Measurements from ENCODE around the gene HSD17B2.
"Not testable (repeated sequence)": the region's sequence is repeated elsewhere in the genome, so short reads cannot be mapped to it uniquely, and the experiment has no call there.

HSD17B2 gene

GRCh38 chr16:82083710-82084353 lies 48.8 kb downstream of the HSD17B2 start:
- no peak for DNase-seq

GRCh38 chr16:82085011-82085779 lies 50.1 kb downstream of the HSD17B2 start:
- no peak for DNase-seq

- DNase-seq = no peak
Observed at GRCh38 chr16:82088483-82088882, 53.4 kb downstream of the HSD17B2 start.

- DNase-seq = no peak
Observed at GRCh38 chr16:82091241-82091640, 56.2 kb downstream of the HSD17B2 start.

GRCh38 chr16:82092711-82093110 lies 57.7 kb downstream of the HSD17B2 start:
- DNase-seq = no peak

GRCh38 chr16:82093666-82094300 lies 58.7 kb downstream of the HSD17B2 start:
- DNase-seq = no peak

- DNase-seq = no peak
Observed at GRCh38 chr16:82094942-82095540, 60.0 kb downstream of the HSD17B2 start.

- no peak for DNase-seq
Observed at GRCh38 chr16:82096641-82097040, 61.6 kb downstream of the HSD17B2 start.

- DNase-seq = no peak
Observed at GRCh38 chr16:82105107-82105506, 70.1 kb downstream of the HSD17B2 start.

GRCh38 chr16:82108100-82108499 lies 73.0 kb downstream of the HSD17B2 start:
- DNase-seq = no peak

GRCh38 chr16:82108774-82109173 lies 73.7 kb downstream of the HSD17B2 start:
- DNase-seq = no peak

GRCh38 chr16:82109266-82109665 lies 74.2 kb downstream of the HSD17B2 start:
- DNase-seq = not testable (repeated sequence)

GRCh38 chr16:82111944-82112343 lies 76.9 kb downstream of the HSD17B2 start:
- DNase-seq = no peak

GRCh38 chr16:82113741-82114140 lies 78.7 kb downstream of the HSD17B2 start:
- DNase-seq = no peak

- DNase-seq = no peak
Observed at GRCh38 chr16:82116535-82116934, 81.5 kb downstream of the HSD17B2 start.

- no peak for DNase-seq
Observed at GRCh38 chr16:82118749-82119148, 83.7 kb downstream of the HSD17B2 start.

GRCh38 chr16:82119405-82119804 lies 84.4 kb downstream of the HSD17B2 start:
- DNase-seq = no peak

- DNase-seq = no peak
Observed at GRCh38 chr16:82124651-82125050, 89.6 kb downstream of the HSD17B2 start.

- no peak for DNase-seq
Observed at GRCh38 chr16:82129881-82130280, 94.8 kb downstream of the HSD17B2 start.

GRCh38 chr16:82133798-82134197 lies 98.7 kb downstream of the HSD17B2 start:
- no peak for DNase-seq

GRCh38 chr16:82134846-82135245 lies 99.8 kb downstream of the HSD17B2 start:
- DNase-seq = no peak

- no peak for DNase-seq
Observed at GRCh38 chr16:82135844-82136243, 100.8 kb downstream of the HSD17B2 start.

GRCh38 chr16:82136956-82137821 lies 102.1 kb downstream of the HSD17B2 start:
- DNase-seq = no peak
